Gastroesophageal sphincter (tissue), 4 donors: ENCODE measurements around the gene MR1. TPM values are rescaled to one million over a fixed set of nuclear protein-coding genes. Genes with fewer than 3 reads are reported as not detected.

ENCODE experiments used
- ATAC-seq: fragments of 150-250 bp; one replicate; pipeline ENCODE4 v1.9.1; 2016; ENCODE audit warnings: mild to moderate bottlenecking, moderate library complexity
- H3K27ac ChIP-seq, 4 donors: fragments of 200-600 bp; sonication (generic) in 3 of 4; 1 replicate in 3 of 4; 2 replicates in 1 of 4; pipeline ENCODE4 v1.5.1; 2016 to 2019
- H3K27me3 ChIP-seq: fragments of 200-600 bp; sonication (generic); one replicate; pipeline ENCODE4 v1.5.1; 2019
- H3K36me3 ChIP-seq, 2 donors: fragments of 200-600 bp; sonication (generic); one replicate each; pipeline ENCODE4 v1.5.1; 2019; ENCODE audit warnings: control low read depth in 1 of 2
- H3K4me1 ChIP-seq, 3 donors: fragments of 200-600 bp; sonication (generic); 1 replicate in 2 of 3; 2 replicates in 1 of 3; pipeline ENCODE4 v1.5.1; 2016 to 2019; ENCODE audit warnings: control low read depth in 2 of 3
- H3K4me3 ChIP-seq, 2 donors: fragments of 200-600 bp; sonication (generic); one replicate each; pipeline ENCODE4 v1.5.1; 2019; ENCODE audit warnings: mild to moderate bottlenecking in 1 of 2, moderate library complexity in 1 of 2
- H3K9me3 ChIP-seq, 3 donors: fragments of 200-600 bp; sonication (generic); one replicate each; pipeline ENCODE4 v1.5.1; 2017 to 2019; ENCODE audit warnings: control low read depth in 2 of 3
- EP300 ChIP-seq: sonication (generic); formaldehyde crosslinking; IDR thresholded peaks from one replicate; pipeline ENCODE4 v1.6.1; 2017; ENCODE audit warnings: antibody characterized with exemption, mild to moderate bottlenecking
- POLR2A ChIP-seq, 2 donors: fragments of 450-650 bp; IDR thresholded peaks; one replicate each; pipeline ENCODE4 v1.6.1; 2017; ENCODE audit warnings: antibody characterized with exemption in 2 of 2, mild to moderate bottlenecking in 2 of 2, moderate library complexity in 1 of 2
- POLR2AphosphoS5 ChIP-seq: sonication (generic); formaldehyde crosslinking; IDR thresholded peaks from one replicate; pipeline ENCODE4 v1.6.1; 2017; ENCODE audit warnings: antibody characterized with exemption
- WGBS, 2 donors: methylation state at CpG; one replicate each; pipeline ENCODE4 v1.1.5; 2018; ENCODE audit warnings: low coverage in 1 of 2; 5-methylcytosine and 5-hydroxymethylcytosine counted together
- total RNA-seq, 4 donors: library from RNA; depleted of rRNA; stranded (reverse); fragments of >200 nt; gene quantifications; one replicate each; pipeline ENCODE4 v1.1.0, GENCODE V29; 2016
- TF ChIP-seq, protein P1 (sequence below), 4 experiments: fragments of 200-600 bp in 2 of 4; fragments of 450-650 bp in 2 of 4; sonication (generic) in 1 of 4; IDR thresholded peaks; one replicate each; pipeline ENCODE4 v1.5.1; 2017 to 2019; ENCODE audit warnings: antibody characterized with exemption in 4 of 4, mild to moderate bottlenecking in 2 of 4, moderate library complexity in 2 of 4

The MR1 gene
- total RNA-seq, 4 donors from 2014 or later = 15.3 to 19.8 (median 18.2) TPM

- Histone ChIP-seq H3K9me3 (no peaks in the 10 kb centered on the region), H3K4me3 (no peak overlapping the region), H3K27ac (no peak overlapping the region), H3K27me3 (no peaks in the 10 kb centered on the region), H3K36me3 (no peaks in the 10 kb centered on the region), H3K4me1 (peaks cover 4 to 59% (median 16%) of the 10 kb centered on the region in 3 donors)
- TF ChIP-seq POLR2AphosphoS5 (no peak), EP300 (no peak), POLR2A (IDR thresholded peaks at IDR 0.05) (no peak)
- TF ChIP-seq, protein P1, sequence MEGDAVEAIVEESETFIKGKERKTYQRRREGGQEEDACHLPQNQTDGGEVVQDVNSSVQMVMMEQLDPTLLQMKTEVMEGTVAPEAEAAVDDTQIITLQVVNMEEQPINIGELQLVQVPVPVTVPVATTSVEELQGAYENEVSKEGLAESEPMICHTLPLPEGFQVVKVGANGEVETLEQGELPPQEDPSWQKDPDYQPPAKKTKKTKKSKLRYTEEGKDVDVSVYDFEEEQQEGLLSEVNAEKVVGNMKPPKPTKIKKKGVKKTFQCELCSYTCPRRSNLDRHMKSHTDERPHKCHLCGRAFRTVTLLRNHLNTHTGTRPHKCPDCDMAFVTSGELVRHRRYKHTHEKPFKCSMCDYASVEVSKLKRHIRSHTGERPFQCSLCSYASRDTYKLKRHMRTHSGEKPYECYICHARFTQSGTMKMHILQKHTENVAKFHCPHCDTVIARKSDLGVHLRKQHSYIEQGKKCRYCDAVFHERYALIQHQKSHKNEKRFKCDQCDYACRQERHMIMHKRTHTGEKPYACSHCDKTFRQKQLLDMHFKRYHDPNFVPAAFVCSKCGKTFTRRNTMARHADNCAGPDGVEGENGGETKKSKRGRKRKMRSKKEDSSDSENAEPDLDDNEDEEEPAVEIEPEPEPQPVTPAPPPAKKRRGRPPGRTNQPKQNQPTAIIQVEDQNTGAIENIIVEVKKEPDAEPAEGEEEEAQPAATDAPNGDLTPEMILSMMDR (IDR thresholded peaks at IDR 0.05) = no peak
- 84 to 97% methylated on average over 6 of the region's 7 CpGs for WGBS, 2 donors
- ATAC-seq = no peak
Observed at GRCh38 chr1:181103399-181103798, 69.6 kb downstream of the MR1 start.

DNA sequence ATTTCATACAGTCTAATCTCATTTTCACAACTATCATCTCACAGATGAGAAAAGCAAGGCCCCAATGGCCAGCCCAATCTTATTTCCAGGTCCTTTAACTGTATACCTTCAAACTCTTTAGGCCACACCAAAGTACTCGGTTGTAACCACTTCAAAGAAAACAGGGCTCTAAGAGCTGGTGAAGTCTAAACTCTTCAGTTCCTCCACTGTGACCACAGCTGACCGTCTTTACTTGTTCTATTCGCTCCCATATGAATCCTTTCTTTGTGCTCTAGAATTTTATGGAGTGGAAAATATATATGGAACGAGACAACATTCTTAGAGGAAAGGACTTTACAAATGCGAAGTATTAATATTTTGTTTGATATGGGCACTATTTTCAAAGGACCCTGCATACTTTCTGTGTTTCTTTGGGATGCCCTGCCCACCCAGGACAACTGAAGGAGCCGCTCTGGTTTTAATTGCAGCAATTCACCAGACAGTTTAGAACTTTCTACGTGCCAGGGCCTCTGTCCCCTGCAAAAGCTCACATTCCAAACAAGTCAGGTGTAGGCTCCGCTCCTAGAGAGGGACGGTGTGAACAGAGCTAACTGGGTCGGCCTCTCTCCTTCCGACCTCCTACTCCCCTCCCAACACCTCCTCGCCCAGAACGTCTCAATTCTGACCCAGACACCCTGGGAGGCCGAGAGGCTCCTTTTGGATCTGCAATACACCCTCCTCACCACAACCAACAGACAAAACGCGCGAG is 70.4 kb downstream of the MR1 start:
- no peak for ATAC-seq
- peaks cover 3 to 51% (median 16%) of the 10 kb centered on the region in 3 donors for H3K4me1 ChIP-seq
- no peaks in the 10 kb centered on the region for H3K9me3 ChIP-seq
- TF ChIP-seq, protein P1 (IDR thresholded peaks at IDR 0.05) = peak in 2 of 4 experiments; percentile 30 to 50
- TF ChIP-seq EP300 = no peak
- no peaks in the 10 kb centered on the region for H3K27me3 ChIP-seq
- WGBS, 2 donors = 26 to 52% methylated on average over 6 to 9 of the region's 17 CpGs
- H3K36me3 ChIP-seq = no peaks in the 10 kb centered on the region
- H3K4me3 ChIP-seq = peak overlapping the region; percentile 66 to 74
- H3K27ac ChIP-seq = peak overlapping the region; percentile 65 to 88 (median 82)

DNA sequence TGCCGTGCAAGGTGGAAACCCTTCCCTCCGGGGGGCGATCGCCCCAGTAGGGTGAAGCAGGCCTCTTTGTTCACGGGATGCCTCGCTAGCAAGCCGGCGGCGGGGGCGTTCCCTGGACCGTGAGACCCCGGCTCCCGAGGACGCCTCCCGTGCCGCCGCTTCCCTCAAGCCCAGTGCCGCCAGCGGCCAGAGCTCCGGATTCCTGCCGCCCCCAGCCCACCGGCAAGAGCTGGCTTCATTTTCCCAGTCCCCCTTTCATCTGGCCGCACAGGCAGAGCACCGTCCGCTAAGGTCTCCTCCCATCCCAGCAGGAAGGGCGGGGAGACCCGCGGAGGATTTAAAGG is 71.0 kb downstream of the MR1 start:
- WGBS, 2 donors = no CpG with 5 or more reads among the region's 28 CpGs
- Histone ChIP-seq H3K27ac (peak overlapping the region; percentile 65 to 88 (median 82)), H3K36me3 (no peaks in the 10 kb centered on the region), H3K4me1 (peaks cover 0 to 46% (median 11%) of the 10 kb centered on the region in 3 donors), H3K27me3 (no peaks in the 10 kb centered on the region), H3K9me3 (no peaks in the 10 kb centered on the region), H3K4me3 (peak overlapping the region; percentile 66 to 74)
- peak; percentile 20 for ATAC-seq
- no peak for TF ChIP-seq POLR2A (IDR thresholded peaks at IDR 0.05)
- TF ChIP-seq, protein P1 (IDR thresholded peaks at IDR 0.05) = peak in 2 of 4 experiments; percentile 20 to 45

- H3K4me1 ChIP-seq = peaks cover 0 to 40% (median 10%) of the 10 kb centered on the region in 3 donors
- peak; percentile 97 for ATAC-seq
- 5 to 23% methylated on average over 6 to 21 of the region's 104 CpGs for WGBS, 2 donors
- H3K4me3 ChIP-seq = peak overlapping the region; percentile 66 to 74
- TF ChIP-seq POLR2A (IDR thresholded peaks at IDR 0.05) (peak; percentile 81 to 90), EP300 (no peak), POLR2AphosphoS5 (peak; percentile 37)
- TF ChIP-seq, protein P1 (IDR thresholded peaks at IDR 0.05) = no peak
- no peaks in the 10 kb centered on the region for H3K9me3 ChIP-seq
- no peaks in the 10 kb centered on the region for H3K27me3 ChIP-seq
- peak overlapping the region; percentile 65 to 88 (median 82) for H3K27ac ChIP-seq
- H3K36me3 ChIP-seq = no peaks in the 10 kb centered on the region
Observed at GRCh38 chr1:181105134-181106021, 71.6 kb downstream of the MR1 start.
